T follicular helper cell (primary cell): ENCODE data around the gene PLK3.
"Not testable (repeated sequence)": the region's sequence is repeated elsewhere in the genome, so short reads cannot be mapped to it uniquely, and the experiment has no call there.

ENCODE experiments used
- DNase-seq: peaks from one replicate; pipeline ENCODE4 v3.0.0-alpha.2; 2020; ENCODE audit warnings: low read depth

Gene PLK3

GRCh38 chr1:44828003-44828651, 27.9 kb downstream of the PLK3 start:
- no peak for DNase-seq

DNA sequence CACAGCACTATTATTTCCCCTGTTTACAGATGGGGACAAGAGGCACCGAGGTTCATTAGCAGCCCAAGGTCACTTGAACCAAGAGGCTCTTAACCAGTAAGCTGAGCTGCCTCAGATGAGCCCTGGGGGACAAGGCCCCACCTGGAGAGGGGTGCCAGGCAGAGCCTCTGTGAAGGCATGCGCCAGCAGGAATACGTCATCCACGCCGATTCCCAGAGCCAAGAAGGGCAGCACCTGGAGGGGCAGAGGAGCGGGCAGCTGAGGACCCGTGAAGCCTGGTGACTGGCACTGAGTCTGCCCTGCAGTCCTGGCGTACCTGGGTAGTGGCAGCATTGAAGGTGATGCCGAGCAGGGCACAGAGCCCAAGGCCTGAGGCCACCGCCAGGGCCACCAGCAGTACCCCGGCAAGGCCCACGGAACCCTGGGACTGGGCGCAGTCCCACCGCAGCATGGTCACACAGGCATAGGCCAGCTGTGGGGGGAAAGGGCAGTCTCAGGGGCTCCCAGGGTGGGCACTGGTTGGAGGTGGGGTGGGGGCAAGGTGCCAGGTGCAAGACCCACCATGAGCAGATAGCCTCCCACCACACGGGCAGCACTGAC, 28.8 kb downstream of the PLK3 start:
- no peak for DNase-seq

DNA sequence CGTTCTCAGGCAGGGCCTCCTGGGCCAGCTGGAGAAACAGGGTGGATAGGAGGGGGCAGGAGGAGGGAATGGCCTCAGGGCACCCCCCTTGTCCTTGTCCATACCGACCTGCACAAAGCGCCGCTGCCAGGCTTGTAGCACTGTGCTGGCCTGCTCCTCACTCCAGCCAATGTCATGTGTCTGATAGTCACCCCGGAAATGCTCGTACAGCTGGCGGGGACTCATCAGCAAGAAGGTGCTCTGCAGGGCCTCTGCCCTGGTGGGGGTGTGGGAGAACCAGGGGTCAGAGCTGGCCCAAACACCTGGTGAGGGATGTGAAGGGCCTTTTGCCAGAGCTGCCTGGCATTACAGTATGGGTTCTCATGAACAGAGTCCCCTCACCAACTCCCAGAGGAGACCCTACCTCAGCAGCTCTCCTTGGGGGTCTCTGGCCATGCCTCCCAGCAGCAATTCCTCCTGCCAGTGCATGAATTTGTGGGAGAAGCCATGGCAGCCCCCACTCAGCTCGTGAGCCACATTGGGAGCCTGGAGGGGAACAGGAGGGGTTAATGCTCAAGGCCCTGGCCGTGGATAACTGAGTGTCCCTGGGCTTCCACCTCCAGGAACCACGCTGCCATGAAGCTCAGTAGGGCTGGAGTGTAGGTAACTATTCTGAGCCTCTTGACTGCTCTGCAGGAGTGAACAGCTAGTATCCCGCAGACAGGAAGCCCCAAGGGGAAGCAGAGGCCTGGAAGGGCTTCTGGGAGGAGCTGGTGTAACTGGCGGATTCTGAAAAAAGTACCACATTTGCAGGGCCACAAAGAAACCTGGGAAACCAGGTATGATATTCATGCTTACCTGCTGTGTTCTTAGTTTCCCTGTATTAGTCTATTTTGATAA, 29.6 kb downstream of the PLK3 start:
- no peak for DNase-seq

GRCh38 chr1:44830900-44831304, 30.7 kb downstream of the PLK3 start:
- DNase-seq: no peak

DNA sequence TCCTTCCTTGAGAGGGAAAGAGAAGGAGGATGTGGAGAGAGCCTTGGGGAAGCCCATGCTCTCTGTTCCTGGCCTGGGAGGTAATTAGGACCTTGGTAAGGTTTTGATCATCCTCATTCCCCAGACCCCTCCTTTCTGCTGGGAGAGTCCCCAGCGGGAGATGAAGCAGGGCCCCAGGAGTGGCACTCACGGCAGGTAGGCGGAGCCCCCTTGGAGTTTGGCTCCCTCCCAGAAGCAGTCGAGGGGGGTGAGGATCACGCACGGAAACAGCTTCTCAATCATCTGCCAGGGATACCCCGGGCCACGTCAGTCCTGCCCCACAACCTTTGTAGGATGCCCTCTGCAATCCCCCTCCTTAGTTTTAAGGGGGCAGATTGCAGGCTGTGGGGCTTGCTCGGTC, 31.3 kb downstream of the PLK3 start:
- DNase-seq: no peak

DNA sequence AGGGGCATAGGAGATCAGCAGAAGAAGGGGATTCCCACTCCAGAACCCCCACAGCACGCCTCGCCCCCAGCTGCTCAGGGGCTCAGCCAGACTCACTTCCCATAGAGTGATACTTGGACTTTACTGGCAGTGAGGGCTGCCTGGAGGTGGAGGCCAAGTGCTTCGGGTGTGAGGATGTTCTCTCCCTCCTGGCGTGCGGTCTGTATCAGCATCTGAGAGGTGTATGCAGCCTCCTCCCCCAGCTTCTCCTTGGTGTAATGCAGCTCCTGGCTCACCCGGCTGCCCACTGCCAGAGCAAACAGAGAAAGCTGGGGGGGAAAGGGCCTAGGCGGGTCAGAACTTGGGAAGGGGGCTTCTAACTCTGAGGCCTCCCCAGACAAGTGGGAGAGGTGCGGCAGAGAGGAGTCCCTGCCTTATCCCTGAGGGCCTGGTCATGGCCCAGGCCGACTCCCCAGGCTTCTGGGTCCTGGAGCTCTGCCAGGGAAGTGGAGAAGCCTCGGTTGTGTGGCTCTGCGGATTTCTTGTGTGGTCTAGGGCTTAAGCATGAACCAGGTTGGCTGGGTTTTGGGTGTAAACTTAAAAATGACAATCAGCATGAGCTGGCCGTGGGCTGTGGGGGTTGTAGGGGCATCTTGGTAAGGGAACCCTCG, 32.0 kb downstream of the PLK3 start:
- DNase-seq: no peak

DNA sequence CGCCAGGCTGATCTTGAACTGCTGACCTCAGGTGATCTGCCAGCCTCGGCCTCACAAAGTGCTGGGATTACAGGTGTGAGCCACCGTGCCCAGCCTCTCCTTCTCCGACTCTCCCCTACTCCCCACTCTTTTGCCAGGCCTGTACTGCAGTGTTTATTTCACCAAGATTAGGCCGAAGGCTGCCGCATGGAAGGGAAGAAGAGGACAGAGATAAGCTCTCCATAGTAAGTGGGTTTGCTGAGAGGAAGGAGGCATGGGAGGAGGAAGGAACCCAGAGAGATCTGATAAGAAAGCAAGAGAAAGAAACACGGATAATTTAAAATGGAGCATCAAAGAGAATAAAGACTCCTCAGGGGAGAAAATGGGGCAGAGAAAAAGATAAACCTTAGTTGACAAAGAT, 34.2 kb downstream of the PLK3 start:
- no peak for DNase-seq

DNA sequence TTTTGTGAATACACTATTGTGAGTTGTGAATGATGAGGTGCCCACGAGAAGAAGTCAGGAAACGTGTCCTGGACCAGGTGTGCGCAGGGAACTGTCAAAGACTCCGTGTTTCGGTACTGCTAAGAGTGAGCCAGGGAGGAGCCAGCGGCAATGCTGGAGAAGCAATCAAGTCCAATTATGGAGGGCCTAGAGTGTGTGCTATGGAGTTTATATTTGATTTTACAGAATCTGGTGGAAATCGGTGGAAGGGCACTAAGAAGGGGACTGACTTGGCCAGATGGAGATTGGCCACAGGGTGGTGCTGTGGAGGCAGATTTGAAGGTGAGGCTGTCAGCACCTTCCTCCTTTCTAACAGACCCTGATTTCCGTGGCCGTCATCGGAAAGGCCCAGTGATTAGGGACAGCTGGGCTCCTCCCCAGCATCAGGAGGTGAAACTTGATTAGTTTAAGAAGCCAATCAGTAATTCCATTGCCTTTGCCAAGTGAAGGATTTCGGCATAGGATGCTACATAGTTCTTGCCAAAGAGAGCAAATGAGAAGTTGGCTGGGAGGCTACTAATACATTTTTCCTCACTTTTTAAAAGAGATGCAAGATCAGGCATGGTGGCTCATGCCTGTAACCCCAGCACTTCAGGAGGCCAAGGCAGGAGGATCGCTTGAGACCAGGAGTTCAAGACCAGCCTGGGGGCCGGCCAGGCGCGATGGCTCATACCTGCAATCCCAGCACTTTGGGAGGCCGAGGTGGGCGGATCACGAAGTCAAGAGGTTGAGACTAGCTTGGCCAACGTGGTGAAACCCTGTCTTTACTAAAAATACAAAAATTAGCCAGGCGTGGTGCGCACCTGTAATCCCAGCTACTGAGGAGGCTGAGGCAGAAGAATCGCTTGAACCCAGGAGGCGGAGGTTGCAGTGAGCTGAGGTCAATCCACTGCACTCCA, 35.8 kb downstream of the PLK3 start:
- DNase-seq: peak; percentile 73

DNA sequence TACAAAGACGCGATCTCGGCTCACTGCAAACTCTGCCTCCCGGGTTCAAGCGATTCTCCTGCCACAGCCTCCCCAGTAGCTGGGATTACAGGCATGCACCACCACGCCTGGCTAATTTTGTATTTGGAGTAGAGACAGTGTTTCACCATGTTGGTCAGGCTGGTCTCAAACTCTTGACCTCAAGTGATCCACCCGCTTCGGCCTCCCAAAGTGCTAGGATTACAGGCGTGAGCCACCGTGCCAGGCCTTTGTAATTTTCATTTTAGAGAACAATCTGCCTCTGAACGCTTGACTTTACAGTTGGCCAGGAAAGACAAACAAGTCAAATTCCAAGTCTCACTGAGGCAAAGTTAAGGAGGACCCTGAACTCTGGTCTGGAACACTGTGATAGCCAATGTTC, 38.1 kb downstream of the PLK3 start:
- DNase-seq: not testable (repeated sequence)

DNA sequence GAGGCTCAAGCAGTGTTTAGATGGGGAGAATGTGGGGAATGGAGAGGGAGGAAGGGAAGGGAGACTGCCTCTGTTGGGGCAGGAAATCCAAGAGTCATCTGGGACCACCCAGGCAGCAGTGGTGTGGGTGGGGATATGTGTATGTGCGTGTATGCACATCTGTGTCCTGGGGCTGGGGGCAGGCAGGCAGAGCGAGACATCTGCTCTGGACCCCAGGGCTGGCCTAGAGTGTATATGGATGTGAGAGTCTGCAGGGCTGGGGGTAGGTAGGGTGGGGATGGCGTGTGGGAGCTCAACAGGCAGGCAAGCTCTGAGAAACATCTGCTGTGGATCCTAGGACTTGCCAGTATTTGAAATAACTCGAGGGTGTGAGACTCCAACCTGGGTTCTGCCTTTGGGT, 39.4 kb downstream of the PLK3 start:
- no peak for DNase-seq

GRCh38 chr1:44842486-44842861, 42.3 kb downstream of the PLK3 start:
- DNase-seq: no peak

DNA sequence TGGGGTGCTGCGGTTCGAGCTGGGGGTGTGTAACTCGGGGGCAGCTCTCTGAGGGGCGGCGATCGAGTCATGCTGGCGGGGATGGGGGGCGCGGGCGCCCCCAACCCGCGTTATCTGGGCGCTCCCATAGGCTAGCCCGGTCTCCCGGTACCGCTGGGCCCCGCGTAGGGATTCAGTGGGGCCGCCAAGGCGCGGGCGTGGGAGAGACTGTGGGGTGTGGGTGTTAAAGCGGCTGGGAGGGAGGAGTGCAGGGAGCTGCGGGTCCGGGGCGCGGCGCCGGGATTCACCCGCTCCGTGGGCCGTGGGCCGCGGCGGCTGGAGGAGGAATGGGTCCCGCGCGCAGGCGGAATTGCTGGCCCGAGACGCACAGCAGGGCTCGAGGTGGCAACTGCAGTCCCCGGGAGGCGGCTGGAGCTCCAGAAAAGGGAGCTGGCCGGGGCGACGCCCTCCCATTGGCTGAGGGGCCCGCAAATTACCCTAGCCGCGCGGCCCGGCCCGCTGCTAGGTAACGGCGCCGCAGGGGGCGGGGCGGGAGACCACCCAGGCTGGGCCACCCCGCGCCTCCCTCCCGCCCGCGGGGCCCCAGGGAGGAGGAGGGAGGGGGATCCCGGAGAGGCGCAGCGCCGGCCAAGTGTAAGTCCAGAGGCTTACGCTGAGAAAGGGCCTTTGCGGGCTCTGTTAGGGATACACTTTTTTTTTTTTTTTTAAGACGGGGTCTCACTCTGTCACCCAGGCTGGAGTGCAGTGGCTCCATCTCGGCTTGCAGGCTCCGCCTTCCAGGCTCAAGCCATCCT, 42.9 kb downstream of the PLK3 start, which contains the start of gene PTCH2:
Gene PTCH2, minus strand, starts transcription at position 392 of the 794 bp plus-strand sequence. Its CDS starts 321 bp downstream, at position 71.
- no peak for DNase-seq

DNA sequence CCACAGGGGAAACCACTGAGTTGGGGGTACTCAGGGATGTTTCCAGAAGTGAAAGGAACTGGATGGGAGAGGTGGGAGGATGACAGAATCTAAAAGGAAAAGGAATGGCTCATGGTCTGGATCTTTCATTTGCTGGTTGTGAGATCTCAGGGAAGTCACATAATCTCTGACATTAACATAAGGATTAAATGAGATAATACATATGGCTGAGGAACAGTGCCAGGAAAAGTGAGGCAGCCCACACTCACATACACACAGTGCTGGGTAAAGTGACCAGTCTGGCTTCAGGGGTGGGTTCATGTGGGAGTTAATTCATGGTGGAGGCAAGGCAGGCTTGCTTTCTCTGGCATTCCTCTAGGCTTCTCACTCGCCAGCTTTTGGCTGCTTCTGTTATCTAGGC, 46.8 kb downstream of the PLK3 start:
- no peak for DNase-seq

DNA sequence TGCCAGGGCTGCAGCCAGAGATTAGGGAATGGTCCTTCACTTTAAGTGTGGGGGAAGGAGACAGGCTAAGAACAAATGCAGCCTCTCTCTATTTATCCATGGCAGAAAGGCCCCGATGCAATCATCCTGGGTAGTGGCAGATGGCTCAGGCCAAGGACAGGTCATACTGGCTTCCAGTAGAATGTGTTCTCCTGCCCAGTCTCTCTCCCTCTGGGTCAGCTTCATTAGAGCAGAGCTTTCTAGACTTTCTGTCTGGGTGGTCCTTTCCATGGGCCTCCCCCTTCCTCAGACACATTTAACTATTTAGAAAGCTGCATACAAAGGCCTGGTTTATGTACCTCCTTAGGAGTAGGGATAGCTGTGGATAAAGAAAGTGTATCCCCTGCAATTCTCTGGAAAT, 47.7 kb downstream of the PLK3 start:
- DNase-seq: no peak

DNA sequence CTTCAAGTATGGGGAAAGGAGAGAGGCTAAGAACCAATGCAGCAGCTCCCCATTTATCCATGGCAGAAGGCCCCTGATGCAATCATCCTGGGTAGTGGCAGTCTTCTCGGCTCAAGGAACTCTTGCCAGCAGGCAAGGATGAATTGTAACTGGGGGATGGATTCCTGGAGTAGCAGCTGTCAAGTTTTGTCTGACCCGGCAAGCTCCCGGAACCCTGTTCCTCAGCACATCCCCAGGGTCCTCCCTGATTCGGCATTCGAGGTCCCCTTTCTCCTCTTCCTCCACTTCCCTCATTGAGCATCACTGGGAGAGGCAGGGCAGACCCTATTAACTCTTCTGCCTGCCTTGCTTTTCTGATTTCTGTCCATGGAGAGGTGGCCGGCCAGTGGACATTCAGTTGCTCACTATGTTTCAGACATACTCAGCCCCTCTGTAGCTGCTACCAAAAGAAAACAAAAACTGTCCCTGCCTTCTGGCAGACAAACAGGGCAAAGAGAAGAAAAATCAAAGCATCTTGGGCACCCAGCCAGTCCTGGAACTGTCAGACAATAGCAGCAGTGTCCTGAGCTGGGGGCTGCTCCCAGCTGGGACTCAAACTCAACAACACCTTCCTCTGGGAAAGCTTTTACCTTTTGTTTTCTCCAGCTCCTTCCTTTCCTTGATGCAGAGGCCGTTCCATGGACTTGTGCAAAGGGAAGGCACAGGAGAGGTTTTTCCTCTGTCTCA, 48.4 kb downstream of the PLK3 start:
- DNase-seq: no peak

DNA sequence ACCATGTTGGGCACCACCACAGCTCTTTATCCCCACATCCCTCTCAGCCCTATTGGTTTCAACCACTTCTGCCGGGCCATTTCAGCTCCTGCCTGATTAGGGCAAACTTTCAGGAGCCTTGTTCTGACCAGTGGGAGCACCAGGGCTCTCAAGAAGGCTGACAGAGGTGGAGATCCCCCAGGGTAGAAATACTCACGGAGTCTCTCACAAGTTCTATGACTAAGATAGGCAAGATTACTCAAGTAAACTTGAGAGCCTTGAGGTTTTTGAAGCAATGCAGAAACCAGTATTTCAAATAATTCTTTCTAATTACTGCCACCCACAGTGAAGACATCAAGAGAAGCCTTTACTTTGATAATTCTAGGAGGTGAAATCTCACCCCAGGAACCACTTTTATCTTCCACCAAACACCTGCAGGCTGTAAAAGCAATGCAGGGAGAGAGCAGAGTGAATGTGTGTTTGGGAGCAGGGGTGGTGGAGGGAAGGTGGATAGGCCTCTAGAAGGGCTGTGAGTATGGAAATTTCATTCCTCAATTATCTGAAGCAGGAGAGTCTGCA, 49.5 kb downstream of the PLK3 start:
- no peak for DNase-seq

DNA sequence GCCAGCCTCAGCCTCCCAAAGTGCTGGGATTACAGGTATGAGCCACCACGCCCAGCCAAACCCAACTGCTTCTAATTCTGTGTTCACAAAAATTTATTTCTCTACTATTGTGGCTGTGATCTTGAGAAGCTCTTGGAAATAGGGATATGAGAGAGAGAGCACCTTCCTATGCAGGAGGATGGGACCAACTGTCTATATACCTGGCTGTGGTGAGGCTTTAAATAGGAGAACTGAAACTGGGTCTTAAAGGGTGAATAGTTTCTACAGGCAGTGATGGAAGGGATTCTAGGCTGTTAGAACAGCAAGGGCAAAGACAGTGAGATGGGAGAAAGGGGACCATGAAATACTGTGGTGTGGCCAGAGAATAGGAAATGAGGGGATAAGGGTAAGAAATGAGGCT, 51.1 kb downstream of the PLK3 start:
- DNase-seq: no peak

DNA sequence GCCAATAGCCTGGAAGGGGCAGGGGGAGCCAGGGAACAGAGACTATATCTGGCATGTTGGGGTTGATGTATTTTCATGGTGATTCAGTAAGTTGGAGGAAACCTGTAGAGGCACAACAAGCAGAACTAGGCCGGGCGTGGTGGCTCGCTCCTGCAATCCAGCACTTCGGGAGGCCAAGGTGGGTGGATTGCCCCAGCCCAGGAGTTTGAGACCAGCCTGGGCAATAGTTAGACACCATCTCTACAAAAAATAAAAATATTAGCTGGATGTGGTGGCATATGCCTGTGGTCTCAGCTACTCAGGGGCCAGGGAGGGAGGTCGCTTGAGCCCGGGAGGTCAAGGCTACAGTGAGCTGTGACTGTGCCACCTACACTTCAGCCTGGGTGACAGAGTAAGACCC, 53.0 kb downstream of the PLK3 start:
- no peak for DNase-seq

DNA sequence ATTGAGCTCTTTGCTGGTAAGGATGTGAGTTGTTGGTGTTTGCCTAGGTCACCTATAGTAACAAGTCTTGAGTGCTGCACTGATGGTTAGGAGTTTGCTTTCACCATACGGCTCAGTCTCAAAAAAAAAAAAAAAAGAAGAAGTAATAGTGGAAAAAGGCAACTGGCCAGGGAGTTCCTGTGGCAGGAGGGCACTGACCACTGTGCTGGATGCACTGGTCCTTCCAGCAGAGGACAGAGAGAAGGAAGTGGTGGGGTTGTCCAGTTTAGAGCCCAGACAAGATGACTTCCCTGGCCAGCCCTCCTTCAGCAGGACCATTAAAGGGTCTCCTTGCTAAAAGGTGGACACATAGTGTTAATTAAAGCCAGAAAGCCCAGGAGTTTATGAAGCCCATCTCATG, 54.8 kb downstream of the PLK3 start:
- DNase-seq: no peak
